Measurements from ENCODE around the gene ANKS6. TPM values are rescaled to one million over a fixed set of nuclear protein-coding genes. Genes with fewer than 3 reads are reported as not detected.

ANKS6 gene
- total RNA-seq, 4 donors from 2014 or later = 18.3 to 35.9 (median 29.3) TPM

DNA sequence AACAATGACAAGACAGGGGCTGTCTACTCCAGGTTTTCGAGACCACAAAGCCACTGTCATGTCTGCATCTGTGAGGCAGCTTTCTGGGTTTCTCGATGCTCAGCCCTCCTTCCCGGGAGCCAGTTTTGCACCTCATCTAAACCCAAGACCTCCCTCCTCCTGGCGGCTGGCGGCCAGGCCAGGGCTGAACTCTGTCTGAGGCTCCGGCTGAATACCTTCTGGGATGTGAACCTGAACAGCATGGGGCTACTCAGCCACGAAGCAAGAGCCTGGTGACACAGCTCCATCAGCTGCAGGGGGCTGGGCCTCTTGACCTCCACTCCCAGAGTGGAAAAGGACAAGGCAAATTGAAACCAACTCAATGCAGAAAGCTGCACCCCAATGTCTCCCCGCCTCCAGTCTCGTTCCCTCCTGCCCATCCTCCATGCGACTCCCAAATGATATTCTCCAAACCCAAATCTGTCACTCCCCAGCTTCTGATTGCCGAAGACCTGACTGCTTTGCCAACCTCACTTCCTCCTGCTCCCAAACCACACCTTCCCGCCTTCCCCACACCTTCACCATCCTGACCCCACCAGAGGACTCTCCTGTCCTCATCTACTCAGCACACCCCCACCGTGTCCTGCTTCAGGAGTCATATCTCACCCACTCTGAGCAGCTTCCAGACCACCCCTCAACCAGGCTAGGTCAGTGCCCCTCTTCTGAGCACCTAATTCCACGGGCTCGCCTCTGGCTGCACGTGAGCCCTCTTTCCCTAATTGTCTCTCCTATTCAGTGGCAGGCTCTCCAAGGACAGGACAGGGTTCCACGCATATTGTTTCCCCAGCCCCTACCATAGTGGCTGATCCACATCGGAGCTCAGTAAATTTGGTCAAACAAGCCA is 4.5 kb downstream of the ANKS6 start:
- peaks cover 0 to 24% (median 14%) of the 10 kb centered on the region in 4 donors for H3K4me1 ChIP-seq
- in situ Hi-C loops (cut with MboI; ENCODE audit: low pct_ligation_motif_present in 1 of 4, low pct_unique_long_range_greater_than_20kb in 1 of 4, low sequenced_read_pairs in 3 of 4) (loop anchor here in 1 of 4 donors (25.0 kb wide), 1 partner anchor 480 kb away; no protein-coding TSS in a partner anchor), intact Hi-C loops (cut with DNase I; ENCODE audit: low total_unique reads) (no loop called here)
- no peaks in the 10 kb centered on the region for H3K36me3 ChIP-seq
- no peaks in the 10 kb centered on the region for H3K27me3 ChIP-seq
- H3K27ac ChIP-seq = peak overlapping the region in 3 of 4 donors; percentile 10 to 38 (median 13)
- 86 to 87% methylated on average over 14 to 18 of the region's 18 CpGs for WGBS, 2 donors (ENCODE audit: low coverage in 1 of 2)
- no peak for TF ChIP-seq POLR2AphosphoS5 (IDR thresholded peaks at IDR 0.05)
- TF ChIP-seq POLR2A (IDR thresholded peaks at IDR 0.05) = no peak
- TF ChIP-seq EP300 (IDR thresholded peaks at IDR 0.05; ENCODE audit: low read depth) = no peak
- TF ChIP-seq, protein P1, sequence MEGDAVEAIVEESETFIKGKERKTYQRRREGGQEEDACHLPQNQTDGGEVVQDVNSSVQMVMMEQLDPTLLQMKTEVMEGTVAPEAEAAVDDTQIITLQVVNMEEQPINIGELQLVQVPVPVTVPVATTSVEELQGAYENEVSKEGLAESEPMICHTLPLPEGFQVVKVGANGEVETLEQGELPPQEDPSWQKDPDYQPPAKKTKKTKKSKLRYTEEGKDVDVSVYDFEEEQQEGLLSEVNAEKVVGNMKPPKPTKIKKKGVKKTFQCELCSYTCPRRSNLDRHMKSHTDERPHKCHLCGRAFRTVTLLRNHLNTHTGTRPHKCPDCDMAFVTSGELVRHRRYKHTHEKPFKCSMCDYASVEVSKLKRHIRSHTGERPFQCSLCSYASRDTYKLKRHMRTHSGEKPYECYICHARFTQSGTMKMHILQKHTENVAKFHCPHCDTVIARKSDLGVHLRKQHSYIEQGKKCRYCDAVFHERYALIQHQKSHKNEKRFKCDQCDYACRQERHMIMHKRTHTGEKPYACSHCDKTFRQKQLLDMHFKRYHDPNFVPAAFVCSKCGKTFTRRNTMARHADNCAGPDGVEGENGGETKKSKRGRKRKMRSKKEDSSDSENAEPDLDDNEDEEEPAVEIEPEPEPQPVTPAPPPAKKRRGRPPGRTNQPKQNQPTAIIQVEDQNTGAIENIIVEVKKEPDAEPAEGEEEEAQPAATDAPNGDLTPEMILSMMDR (IDR thresholded peaks at IDR 0.05) = no peak
- no peaks in the 10 kb centered on the region for H3K9me3 ChIP-seq
- no peak for DNase-seq
- H3K4me3 ChIP-seq = no peak overlapping the region

DNA sequence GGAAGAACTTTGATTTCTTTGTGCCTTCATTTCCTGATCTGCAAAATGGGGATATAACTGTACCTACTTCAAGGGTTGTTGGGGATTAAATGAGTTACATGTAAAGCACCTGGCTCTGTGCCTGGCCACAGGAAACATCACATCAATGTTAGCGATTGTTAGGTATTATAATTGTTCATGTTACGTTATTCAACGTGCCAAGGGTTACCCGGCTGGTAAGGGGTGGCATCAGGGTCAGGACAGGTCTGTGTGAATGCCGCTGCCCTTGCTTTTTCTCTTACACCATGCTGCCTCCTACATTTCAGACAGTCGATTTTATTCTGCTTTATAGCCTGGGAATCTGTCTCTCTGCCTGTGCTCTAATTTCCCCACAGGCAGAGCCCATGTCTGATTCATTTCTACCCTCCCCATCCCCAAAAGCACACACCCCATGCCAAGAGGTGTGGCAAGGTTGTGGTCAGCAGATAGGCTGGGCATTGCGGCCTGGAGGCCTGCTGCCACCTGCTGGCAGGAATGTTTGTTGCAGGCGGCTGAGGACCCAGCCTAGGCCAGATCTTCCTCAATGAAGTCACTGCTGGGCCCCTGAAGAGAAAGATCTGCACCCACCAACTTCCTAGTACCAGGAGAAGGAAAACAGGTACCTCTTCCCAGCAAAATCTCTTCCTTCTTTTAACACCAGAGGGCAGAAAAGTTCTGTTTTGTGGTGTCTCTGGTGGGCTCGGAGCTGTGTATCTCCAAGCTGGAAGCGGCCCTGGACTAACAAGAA is 5.3 kb downstream of the ANKS6 start:
- Histone ChIP-seq H3K4me3 (no peak overlapping the region), H3K27me3 (no peaks in the 10 kb centered on the region), H3K4me1 (peaks cover 0 to 23% (median 12%) of the 10 kb centered on the region in 4 donors), H3K9me3 (no peaks in the 10 kb centered on the region), H3K27ac (peak overlapping the region in 3 of 4 donors; percentile 10 to 38 (median 13)), H3K36me3 (no peaks in the 10 kb centered on the region)
- WGBS, 2 donors (ENCODE audit: low coverage in 1 of 2) = 54% methylated on average over 10 of the region's 10 CpGs; no CpG with 5 or more reads in 1 of the 2 donors
- intact Hi-C loops (cut with DNase I; ENCODE audit: low total_unique reads) (no loop called here), in situ Hi-C loops (cut with MboI; ENCODE audit: low pct_ligation_motif_present in 1 of 4, low pct_unique_long_range_greater_than_20kb in 1 of 4, low sequenced_read_pairs in 3 of 4) (loop anchor here in 1 of 4 donors (25.0 kb wide), 1 partner anchor 479 kb away; no protein-coding TSS in a partner anchor)
- peak; percentile 85 for DNase-seq
- TF ChIP-seq POLR2AphosphoS5 (IDR thresholded peaks at IDR 0.05) (peak; percentile 7 to 59 (median 46)), POLR2A (IDR thresholded peaks at IDR 0.05) (no peak), EP300 (IDR thresholded peaks at IDR 0.05; ENCODE audit: low read depth) (no peak)
- TF ChIP-seq, protein P1 (IDR thresholded peaks at IDR 0.05) = peak; percentile 97 to 99 (median 99)

DNA sequence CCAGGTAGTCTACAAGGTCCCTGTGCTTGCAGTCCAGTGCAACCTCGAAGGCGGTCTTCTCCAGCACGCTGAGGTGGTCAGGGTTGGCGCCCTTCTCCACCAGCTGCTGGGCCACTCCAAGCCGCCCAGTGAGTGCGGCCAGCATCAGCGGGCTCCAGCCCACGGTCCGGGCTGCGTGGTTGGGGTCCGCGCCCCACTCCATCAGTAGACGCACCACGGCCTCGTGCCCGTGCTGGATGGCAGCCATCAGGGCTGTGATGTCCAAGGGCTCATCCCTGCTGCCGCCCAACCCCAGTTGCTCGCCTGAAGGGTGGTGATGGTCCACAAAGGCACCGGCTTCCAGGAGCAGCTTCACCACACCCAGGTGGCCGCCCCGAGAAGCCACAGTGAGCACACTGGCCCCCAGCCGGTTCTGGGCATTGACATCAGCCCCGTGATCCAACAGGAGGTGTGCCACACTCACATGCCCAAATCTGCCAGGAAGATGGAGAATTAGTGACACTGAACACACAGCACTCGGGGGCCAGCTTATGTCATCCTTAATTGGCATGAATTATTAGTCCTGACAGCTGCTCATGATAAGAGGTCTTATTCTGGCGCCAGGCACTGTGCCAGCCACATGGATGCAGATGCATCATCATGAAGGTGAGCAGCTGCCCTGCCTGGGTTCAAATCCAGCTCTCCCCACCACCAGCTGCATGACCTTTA is 6.1 kb downstream of the ANKS6 start:
- intact Hi-C loops (cut with DNase I; ENCODE audit: low total_unique reads) = no loop called here
- Histone ChIP-seq H3K27me3 (no peaks in the 10 kb centered on the region), H3K4me3 (no peak overlapping the region), H3K4me1 (peaks cover 0 to 21% (median 9%) of the 10 kb centered on the region in 4 donors), H3K36me3 (no peaks in the 10 kb centered on the region), H3K9me3 (no peaks in the 10 kb centered on the region), H3K27ac (no peak overlapping the region)
- in situ Hi-C loops (cut with MboI; ENCODE audit: low pct_ligation_motif_present in 1 of 4, low pct_unique_long_range_greater_than_20kb in 1 of 4, low sequenced_read_pairs in 3 of 4) = loop anchor here in 1 of 4 donors (25.0 kb wide), 1 partner anchor 478 kb away; no protein-coding TSS in a partner anchor
- DNase-seq = no peak
- no peak for TF ChIP-seq POLR2A (IDR thresholded peaks at IDR 0.05)
- 93% methylated on average over 25 of the region's 25 CpGs; no CpG with 5 or more reads in 1 of the 2 donors for WGBS, 2 donors (ENCODE audit: low coverage in 1 of 2)

DNA sequence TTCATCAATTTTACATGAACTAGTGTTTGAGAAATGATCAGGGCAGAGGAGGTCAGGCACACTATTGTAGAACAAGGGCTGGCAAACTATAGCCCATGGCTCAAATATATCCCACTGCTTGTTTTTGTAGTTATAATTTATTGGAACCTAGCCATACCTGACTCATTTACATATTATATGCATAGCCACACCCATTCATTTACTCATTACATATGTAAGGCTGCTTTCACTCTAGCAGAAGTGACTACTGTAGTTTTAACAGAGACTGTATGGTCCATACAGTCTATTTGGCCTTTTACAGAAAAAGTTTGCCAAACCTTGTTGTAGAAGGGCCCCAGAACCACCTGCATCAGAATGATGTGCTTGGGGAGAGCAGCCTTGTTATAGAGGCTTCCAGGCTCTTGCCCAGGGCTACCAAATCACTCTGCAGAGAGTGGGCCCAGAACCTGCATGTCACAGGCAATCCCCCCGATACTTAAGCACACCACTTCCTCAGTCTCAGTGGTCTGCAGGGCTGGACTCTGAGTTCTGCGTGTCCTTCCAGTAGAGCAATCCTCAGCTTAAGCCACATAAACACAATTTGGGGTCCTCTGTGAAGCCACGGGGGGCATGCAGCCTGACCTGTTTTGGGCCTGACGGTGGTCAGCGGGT is 6.7 kb downstream of the ANKS6 start:
- TF ChIP-seq, protein P1 (IDR thresholded peaks at IDR 0.05) = no peak
- no peak for TF ChIP-seq EP300 (IDR thresholded peaks at IDR 0.05; ENCODE audit: low read depth)
- no peaks in the 10 kb centered on the region for H3K9me3 ChIP-seq
- peaks cover 0 to 16% (median 7%) of the 10 kb centered on the region in 4 donors for H3K4me1 ChIP-seq
- intact Hi-C loops (cut with DNase I; ENCODE audit: low total_unique reads) = no loop called here
- H3K27ac ChIP-seq = no peak overlapping the region
- no peaks in the 10 kb centered on the region for H3K27me3 ChIP-seq
- no peaks in the 10 kb centered on the region for H3K36me3 ChIP-seq
- no peak overlapping the region for H3K4me3 ChIP-seq
- DNase-seq = no peak
- in situ Hi-C loops (cut with MboI; ENCODE audit: low pct_ligation_motif_present in 1 of 4, low pct_unique_long_range_greater_than_20kb in 1 of 4, low sequenced_read_pairs in 3 of 4) = loop anchor here in 1 of 4 donors (25.0 kb wide), 1 partner anchor 477 kb away; no protein-coding TSS in a partner anchor
- WGBS, 2 donors (ENCODE audit: low coverage in 1 of 2) = 100% methylated on average over 3 of the region's 5 CpGs; no CpG with 5 or more reads in 1 of the 2 donors

Data from transverse colon (tissue), 4 donors.